Keratinocyte (primary cell): ENCODE measurements around the gene RER1. TPM values are rescaled to one million over a fixed set of nuclear protein-coding genes. Genes with fewer than 3 reads are reported as not detected.

Source experiments
- DNase-seq: peaks from one replicate; pipeline ENCODE4 v3.0.0-alpha.2; 2011; ENCODE audit warnings: low read depth, missing footprints, low spot score
- FAIRE-seq: peaks from 2 replicates; lab custom pipeline; 2011; peaks lifted over from hg19 to GRCh38; lab: Jason Lieb, UNC
- H2AFZ ChIP-seq: 2 replicates; pipeline ENCODE4 v1.6.0; 2012; ENCODE audit warnings: low read length, control low read depth, inconsistent platforms; ENCODE audit not compliant: control insufficient read depth
- H3K27ac ChIP-seq: 2 replicates; pipeline ENCODE4 v1.5.1; 2011; ENCODE audit warnings: low read length; ENCODE audit not compliant: control insufficient read depth, insufficient read depth
- H3K27me3 ChIP-seq: 3 replicates; pipeline ENCODE4 v1.6.0; 2011; ENCODE audit warnings: low read length; ENCODE audit not compliant: control insufficient read depth, insufficient read depth; ENCODE audit errors: extremely low read depth
- H3K36me3 ChIP-seq, 2 experiments: 2 replicates in 1 of 2; 3 replicates in 1 of 2; pipeline ENCODE4 v1.5.1; 2011; ENCODE audit warnings: low read length in 2 of 2, mild to moderate bottlenecking in 1 of 2; ENCODE audit not compliant: control insufficient read depth in 2 of 2, insufficient read depth in 2 of 2; ENCODE audit errors: extremely low read depth in 1 of 2
- H3K4me1 ChIP-seq: 3 replicates; pipeline ENCODE4 v1.5.1; 2011; ENCODE audit warnings: low read length; ENCODE audit not compliant: control insufficient read depth, insufficient read depth; ENCODE audit errors: extremely low read depth
- H3K4me2 ChIP-seq: 3 replicates; pipeline ENCODE4 v1.6.0; 2011; ENCODE audit warnings: low read depth, low read length; ENCODE audit not compliant: control insufficient read depth, insufficient read depth; ENCODE audit errors: extremely low read depth
- H3K4me3 ChIP-seq, 3 experiments: fragments of 200-600 bp in 1 of 3; sonication (generic) in 1 of 3; 2 replicates in 2 of 3; 3 replicates in 1 of 3; pipeline ENCODE4 v1.5.1; 2011 to 2016; ENCODE audit warnings: low read length in 3 of 3, mild to moderate bottlenecking in 3 of 3, control low read depth in 2 of 3, inconsistent platforms in 1 of 3, low read depth in 1 of 3, mixed read lengths in 1 of 3, mixed run types in 1 of 3, moderate library complexity in 1 of 3; ENCODE audit not compliant: control insufficient read depth in 2 of 3, insufficient read depth in 2 of 3; ENCODE audit errors: extremely low read depth in 1 of 3
- H3K79me2 ChIP-seq: 2 replicates; pipeline ENCODE4 v1.6.0; 2012; ENCODE audit warnings: low read length; ENCODE audit not compliant: control insufficient read depth, insufficient read depth
- H3K9ac ChIP-seq: 3 replicates; pipeline ENCODE4 v1.6.0; 2011; ENCODE audit warnings: low read length; ENCODE audit not compliant: control insufficient read depth, insufficient read depth; ENCODE audit errors: extremely low read depth
- H3K9me1 ChIP-seq: 3 replicates; pipeline ENCODE4 v1.6.0; 2011; ENCODE audit warnings: low read length; ENCODE audit not compliant: control insufficient read depth, insufficient read depth; ENCODE audit errors: extremely low read depth
- H3K9me3 ChIP-seq: 2 replicates; pipeline ENCODE4 v1.5.1; 2012; ENCODE audit warnings: low read depth, low read length; ENCODE audit not compliant: control insufficient read depth
- H4K20me1 ChIP-seq: 3 replicates; pipeline ENCODE4 v1.6.0; 2011; ENCODE audit warnings: low read length; ENCODE audit not compliant: control insufficient read depth, insufficient read depth; ENCODE audit errors: extremely low read depth
- CTCF ChIP-seq, 3 experiments: IDR thresholded peaks in 1 of 3; conservative IDR thresholded peaks in 1 of 3; optimal IDR thresholded peaks in 1 of 3; 2 replicates in 2 of 3; 3 replicates in 1 of 3; pipeline versions ENCODE3 to v1.5.1; 2011; ENCODE audit warnings: low read length in 3 of 3, mild to moderate bottlenecking in 3 of 3, moderate library complexity in 2 of 3, control low read depth in 1 of 3, inconsistent platforms in 1 of 3; ENCODE audit not compliant: insufficient read depth in 2 of 3; ENCODE audit errors: extremely low read depth in 1 of 3
- EZH2 ChIP-seq: IDR thresholded peaks from one replicate; pipeline ENCODE4 v1.6.1; 2012; ENCODE audit warnings: inconsistent platforms, mild to moderate bottlenecking, low read length, moderate library complexity
- dilution Hi-C: fragments of 300-500 bp; cut with MboI; formaldehyde crosslinking; loops from one replicate; pipeline ENCODE4 v1.7.0; 2020; ENCODE audit warnings: low sequenced_read_pairs; ENCODE audit not compliant: extremely low pct_ligation_motif_present
- polyA plus RNA-seq, 5 experiments: library from polyadenylated mRNA; depleted of rRNA in 3 of 5; stranded (reverse) in 3 of 5; stranded (forward) in 1 of 5; unstranded in 1 of 5; fragments of >200 nt; gene quantifications; 1 replicate in 1 of 5; 2 replicates in 3 of 5; 3 replicates in 1 of 5; pipeline versions ENCODE4 v1.2.1 to v1.2.3, GENCODE V29; 2011 to 2012; ENCODE audit warnings: missing spikeins in 2 of 5, low read depth in 1 of 5, low replicate concordance in 1 of 5

Gene RER1
- polyA plus RNA-seq, 1 donor (not counting 4 experiments of a cell fraction or from before 2014, with no cell fraction given): 297 TPM

GRCh38 chr1:2433196-2433595, 41.6 kb downstream of the RER1 start:
- peaks cover 32% of the 10 kb centered on the region for H3K4me1 ChIP-seq
- no peak overlapping the region for H2AFZ ChIP-seq

GRCh38 chr1:2433936-2434655, 42.5 kb downstream of the RER1 start:
- dilution Hi-C loops: no loop called here
- no peak overlapping the region for H3K4me3 ChIP-seq
- H4K20me1 ChIP-seq: peaks cover 41% of the 10 kb centered on the region
- peaks cover 2% of the 10 kb centered on the region for H3K9me3 ChIP-seq
- H3K27me3 ChIP-seq: no peaks in the 10 kb centered on the region
- no peaks in the 10 kb centered on the region for H3K9me1 ChIP-seq
- no peak for DNase-seq
- no peak overlapping the region for H3K27ac ChIP-seq
- H3K4me1 ChIP-seq: peaks cover 30% of the 10 kb centered on the region
- peaks cover 23 to 51% of the 10 kb centered on the region in 2 experiments for H3K36me3 ChIP-seq
- no peak overlapping the region for H3K4me2 ChIP-seq
- TF ChIP-seq EZH2: no peak
- no peak for TF ChIP-seq CTCF (optimal IDR thresholded peaks at IDR 0.05 in 1 of 3, IDR thresholded peaks at IDR 0.05 in 1 of 3, conservative IDR thresholded peaks at IDR 0.05 in 1 of 3; ENCODE audit: extremely low read depth in 1 of 3, insufficient read depth in 2 of 3, low read length in 3 of 3)
- FAIRE-seq: no peak
- H2AFZ ChIP-seq: no peak overlapping the region
- peaks cover 98% of the 10 kb centered on the region for H3K79me2 ChIP-seq
- H3K9ac ChIP-seq: no peak overlapping the region

More at GRCh38 chr1:2433196-2433595, 41.6 kb downstream of the RER1 start:
- FAIRE-seq (no peak), DNase-seq (no peak)
- Histone ChIP-seq H3K79me2 (peaks cover 98% of the 10 kb centered on the region), H3K9me1 (no peaks in the 10 kb centered on the region), H3K27ac (no peak overlapping the region), H3K36me3 (peaks cover 20 to 47% of the 10 kb centered on the region in 2 experiments), H3K27me3 (no peaks in the 10 kb centered on the region), H4K20me1 (peaks cover 33% of the 10 kb centered on the region), H3K4me3 (no peak overlapping the region), H3K9me3 (peaks cover 2% of the 10 kb centered on the region), H3K9ac (no peak overlapping the region), H3K4me2 (no peak overlapping the region)
- dilution Hi-C loops: no loop called here
- TF ChIP-seq CTCF (optimal IDR thresholded peaks at IDR 0.05 in 1 of 3, IDR thresholded peaks at IDR 0.05 in 1 of 3, conservative IDR thresholded peaks at IDR 0.05 in 1 of 3; ENCODE audit: extremely low read depth in 1 of 3, insufficient read depth in 2 of 3, low read length in 3 of 3) (no peak), EZH2 (no peak)
